ENCODE results near the gene BHLHE23.

DNA sequence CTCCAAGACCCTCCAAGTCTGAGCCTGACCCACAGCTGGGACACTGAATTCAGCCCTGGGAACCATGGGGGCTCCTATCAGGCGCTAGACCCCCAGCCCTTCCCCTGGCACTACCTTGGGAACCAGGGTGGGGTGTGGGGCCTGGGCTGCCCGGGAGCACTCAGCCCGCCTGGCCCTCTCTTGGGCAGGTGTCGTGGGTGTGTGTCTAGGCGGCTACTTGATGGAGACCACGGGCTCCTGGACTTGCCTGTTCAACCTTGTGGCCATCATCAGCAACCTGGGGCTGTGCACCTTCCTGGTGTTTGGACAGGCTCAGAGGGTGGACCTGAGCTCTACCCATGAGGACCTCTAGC lies 39.6 kb downstream of the BHLHE23 start:
- TF ChIP-seq EP300 (IDR thresholded peaks at IDR 0.05) (no peak), POLR2AphosphoS5 (IDR thresholded peaks at IDR 0.05) (no peak)
- TF ChIP-seq, protein P1, sequence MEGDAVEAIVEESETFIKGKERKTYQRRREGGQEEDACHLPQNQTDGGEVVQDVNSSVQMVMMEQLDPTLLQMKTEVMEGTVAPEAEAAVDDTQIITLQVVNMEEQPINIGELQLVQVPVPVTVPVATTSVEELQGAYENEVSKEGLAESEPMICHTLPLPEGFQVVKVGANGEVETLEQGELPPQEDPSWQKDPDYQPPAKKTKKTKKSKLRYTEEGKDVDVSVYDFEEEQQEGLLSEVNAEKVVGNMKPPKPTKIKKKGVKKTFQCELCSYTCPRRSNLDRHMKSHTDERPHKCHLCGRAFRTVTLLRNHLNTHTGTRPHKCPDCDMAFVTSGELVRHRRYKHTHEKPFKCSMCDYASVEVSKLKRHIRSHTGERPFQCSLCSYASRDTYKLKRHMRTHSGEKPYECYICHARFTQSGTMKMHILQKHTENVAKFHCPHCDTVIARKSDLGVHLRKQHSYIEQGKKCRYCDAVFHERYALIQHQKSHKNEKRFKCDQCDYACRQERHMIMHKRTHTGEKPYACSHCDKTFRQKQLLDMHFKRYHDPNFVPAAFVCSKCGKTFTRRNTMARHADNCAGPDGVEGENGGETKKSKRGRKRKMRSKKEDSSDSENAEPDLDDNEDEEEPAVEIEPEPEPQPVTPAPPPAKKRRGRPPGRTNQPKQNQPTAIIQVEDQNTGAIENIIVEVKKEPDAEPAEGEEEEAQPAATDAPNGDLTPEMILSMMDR (IDR thresholded peaks at IDR 0.05), result no peak
